NCI-H345 treated with DMSO at 0.1 percent for 48 hours (cell line): ENCODE measurements around the gene ITGB2.
"Not testable (repeated sequence)": the region's sequence is repeated elsewhere in the genome, so short reads cannot be mapped to it uniquely, and the experiment has no call there.

ENCODE experiments used
- DNase-seq: peaks from one replicate; lab custom pipeline; 2025; ENCODE audit not compliant: unreplicated experiment; lab: John Stamatoyannopoulos, UW

Gene ITGB2

DNA sequence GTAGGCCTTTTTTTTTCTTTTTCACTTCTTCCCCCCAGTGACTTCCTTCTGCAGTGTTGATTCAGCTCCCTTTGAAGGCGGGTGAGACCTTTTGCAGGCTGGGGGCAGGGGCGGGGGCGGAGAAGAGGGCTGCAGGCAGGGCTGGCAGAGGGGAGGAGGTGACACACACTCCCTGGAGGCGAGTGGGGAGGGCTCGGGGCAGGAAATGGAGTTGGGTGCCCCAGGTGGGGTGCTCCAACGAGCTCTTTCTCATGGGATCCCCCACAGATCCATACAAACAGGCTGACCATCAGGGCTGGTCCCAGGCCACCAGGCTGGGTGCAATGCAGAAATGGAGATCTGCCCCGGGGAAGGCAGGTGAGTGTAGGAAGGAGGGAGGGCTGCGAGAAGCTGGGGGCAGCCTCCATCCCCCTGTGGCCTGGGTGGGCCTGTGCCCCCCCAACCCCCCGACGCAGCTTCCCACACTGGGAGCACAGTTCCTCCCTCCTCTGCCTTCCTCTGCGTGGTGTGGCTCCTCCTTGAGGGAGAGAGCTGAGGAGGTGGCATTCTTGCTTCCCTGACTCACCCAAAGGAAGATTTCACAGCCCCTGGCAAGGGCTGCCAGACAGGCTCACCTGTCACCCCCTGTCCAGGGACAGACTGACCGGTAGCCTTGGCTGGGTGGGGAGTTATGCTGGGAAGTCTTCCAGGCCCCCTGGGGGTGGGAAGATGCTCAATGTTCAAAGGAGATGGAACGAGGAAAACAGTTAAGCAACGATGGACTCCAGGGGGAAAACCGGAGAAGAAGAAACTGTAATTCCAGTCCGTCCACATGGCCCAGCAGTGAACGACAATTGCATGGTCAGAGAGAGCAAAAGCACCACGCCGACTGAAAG, 7.1 kb upstream of the ITGB2 start:
- DNase-seq: no peak

DNA sequence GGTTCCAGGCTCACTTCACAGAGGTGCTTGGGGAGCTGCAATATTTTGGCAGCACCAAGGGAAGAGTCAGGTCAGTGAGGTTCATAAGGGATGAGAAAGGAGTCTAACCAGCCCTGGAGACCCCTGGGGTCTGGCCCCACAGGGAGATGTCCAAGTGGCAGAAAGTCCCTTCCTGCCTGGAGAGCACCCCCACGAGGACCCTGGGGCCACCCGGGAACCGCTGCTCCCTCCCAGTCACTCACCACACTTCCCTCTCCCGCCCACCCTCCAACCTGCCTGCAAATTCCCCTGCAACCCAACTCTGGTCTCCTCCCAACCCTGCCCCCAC, 6.5 kb upstream of the ITGB2 start:
- no peak for DNase-seq

- DNase-seq: no peak
Observed at GRCh38 chr21:44926331-44927101, 5.8 kb upstream of the ITGB2 start.

DNA sequence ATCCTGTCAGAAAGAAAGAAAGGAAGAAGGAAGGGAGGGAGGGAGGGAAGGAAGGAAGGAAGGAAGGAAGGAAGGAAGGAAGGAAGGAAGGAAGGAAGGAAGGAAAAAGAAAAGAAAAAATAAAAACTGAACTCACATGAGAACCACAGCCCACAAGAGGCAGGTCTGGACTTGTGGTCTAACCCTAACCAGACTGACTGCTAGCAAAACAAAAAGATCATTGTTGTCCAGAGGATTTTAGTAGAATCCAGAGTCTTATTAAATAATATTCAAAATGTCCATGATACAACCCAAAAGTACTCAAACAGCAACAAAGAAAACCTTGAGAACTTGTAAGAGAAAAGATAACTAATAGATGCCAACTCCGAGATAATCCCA, 4.7 kb upstream of the ITGB2 start:
- no peak for DNase-seq

DNA sequence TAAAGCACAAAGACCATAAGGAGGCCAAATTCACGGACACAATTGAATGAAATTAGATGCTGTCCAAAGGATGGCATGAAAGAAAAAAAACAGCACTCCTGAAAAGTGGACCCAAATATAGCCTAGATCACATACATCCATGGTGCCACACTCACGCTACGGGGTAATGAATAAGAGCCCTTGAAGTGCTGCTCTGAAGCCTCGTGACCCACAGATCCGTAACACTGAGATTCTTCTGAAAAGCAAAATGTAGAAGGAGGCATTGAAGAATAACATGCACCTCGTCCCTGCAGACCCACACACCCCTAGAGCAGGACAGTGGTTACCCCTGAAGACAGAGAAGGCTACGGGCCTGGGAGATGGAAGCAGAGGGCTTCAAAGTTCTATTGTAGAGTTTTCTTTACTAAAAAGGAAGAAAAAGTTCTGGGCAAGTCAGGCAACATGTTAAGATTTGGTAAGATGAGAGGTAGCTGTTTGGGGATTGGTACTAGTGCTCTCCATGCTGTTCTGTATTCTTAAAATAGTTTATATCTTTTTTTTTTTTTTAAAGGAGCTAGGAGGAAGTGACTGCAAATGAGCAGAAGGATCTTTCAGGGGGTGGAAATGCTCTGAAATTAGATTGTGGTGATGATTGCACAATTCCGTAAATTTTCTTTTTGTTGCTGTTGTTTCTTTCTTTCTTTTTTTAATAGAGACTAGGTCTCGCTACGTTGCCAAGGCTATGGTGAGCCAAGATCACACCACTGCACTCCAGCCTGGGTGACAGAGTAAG, 4.1 kb upstream of the ITGB2 start:
- no peak for DNase-seq

DNA sequence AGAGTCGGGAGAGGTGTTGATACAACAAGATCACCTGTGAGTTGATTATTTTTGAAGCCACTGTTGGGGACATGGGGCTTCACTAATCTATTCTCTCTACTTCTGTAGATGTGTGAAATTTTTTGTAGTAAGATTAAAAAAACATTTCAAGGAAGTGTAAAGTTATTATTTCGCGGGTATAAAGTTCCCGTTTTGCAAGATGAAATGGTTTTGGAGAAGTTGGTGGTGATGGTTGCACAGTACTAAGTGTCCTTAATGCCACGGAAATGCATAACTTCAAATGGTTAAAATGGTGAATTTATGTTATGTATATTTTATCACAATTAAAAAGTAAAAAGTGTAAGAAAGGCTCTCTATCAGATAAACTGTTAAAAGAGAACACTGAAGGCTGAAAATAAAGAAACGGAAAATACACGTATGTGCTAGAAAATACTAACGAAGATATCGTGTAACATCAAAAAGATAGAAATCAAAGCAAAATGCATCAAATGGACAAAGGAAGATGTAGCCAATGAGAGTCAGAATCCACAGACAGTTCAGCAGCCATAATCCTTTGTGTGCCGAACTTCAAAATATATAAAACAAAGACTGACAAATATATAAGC, 2.9 kb upstream of the ITGB2 start:
- no peak for DNase-seq

- DNase-seq: no peak
Observed at GRCh38 chr21:44921928-44922327, 1.2 kb upstream of the ITGB2 start.

DNA sequence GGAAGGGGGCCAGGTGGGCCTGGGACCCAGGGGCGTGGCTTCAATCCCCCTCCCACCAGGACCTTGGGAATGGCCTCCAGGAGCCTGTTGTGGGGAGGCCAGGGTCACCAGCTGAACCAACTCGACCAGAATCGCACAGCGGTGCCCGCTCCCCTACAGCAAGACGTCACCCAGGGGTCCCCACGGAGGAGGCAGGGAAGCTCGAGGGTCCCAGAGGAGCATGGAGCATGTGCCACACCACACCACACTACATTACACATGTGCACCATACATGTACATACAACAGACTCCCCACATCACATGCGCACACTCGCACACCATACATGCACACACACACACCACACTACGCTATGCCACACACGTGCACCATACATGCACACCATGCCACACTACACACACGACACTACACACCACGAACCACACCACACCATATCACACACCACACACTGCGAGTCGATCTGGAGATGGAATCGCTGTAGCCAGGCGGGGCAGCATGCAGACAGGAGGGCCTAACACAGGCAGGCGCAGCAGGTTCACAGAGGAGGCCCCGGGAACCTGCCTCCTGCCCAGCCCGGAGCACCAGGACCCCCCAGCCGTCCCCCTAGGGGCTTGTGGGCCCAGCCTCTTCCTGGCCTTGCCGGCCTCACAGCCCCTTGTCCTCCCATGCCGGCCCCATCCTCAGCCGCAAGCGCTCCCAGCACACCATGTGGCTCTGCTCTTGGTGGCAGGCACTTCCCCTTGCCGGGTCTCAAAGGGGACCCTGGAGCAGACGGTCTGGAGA, 596 bp downstream of the ITGB2 start:
- DNase-seq: no peak

DNA sequence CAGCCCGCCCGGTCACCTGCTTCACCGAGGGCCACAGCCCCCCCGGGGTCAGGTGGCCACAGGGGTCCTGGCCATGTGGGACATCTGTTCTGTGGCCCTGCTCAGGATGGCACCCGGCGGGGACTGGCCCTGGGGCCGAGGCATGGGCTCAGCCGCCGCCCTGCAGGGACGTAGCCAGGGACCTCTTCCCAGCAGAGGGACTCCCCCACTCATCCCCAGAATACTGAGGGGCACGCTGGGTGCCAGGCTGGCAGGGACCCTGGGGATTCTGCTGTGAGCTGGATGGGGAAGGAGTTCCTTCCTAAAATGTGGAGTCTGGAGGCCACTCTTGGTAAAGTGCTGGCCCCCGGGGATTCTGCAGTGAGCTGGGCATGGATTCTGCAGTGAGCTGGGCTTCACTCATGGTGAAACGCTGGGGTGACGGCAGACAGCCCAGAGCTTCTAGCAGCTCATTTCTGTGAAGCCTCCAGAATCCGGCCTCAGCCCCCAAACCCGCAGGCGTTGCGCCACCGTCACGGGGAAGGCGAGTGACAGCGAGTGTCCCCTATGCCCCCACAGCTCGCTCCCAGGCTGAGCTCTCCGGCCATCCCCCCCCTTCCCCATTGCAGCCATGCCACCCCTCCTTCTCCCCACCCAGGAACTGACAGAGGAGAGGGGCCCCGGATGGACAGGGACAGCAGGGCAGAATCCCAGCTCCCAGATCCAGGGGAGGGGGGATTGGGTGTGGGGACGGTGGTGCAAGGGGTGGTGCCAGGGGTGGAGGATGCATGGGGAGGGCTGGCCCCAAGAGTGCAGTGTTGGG, 1.4 kb downstream of the ITGB2 start:
- no peak for DNase-seq

DNA sequence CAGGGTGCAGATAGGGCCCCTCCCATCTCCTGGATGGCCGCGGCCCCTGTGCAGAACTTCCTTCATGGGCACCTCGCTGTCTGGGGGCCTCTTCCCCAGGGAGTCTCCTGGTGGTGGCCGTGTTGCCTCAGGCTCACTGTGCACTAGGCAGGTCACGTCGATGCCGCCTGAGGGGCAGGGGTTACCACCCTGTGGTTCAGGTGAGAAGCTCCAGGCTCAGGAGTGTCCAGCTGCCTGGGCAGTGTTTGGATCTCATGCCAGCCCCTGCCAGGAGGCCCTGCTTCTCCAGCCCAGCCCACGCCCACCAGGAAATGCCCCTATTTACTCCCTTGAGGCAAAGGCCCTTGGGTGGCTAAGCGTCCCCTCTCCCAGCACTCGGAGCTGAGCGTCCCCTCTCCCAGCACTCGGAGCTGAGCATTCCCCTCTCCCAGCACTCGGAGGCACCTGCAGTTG, 2.1 kb downstream of the ITGB2 start:
- no peak for DNase-seq

GRCh38 chr21:44918107-44918470, 2.6 kb downstream of the ITGB2 start:
- no peak for DNase-seq

- DNase-seq: no peak
Observed at GRCh38 chr21:44917446-44918106, 3.1 kb downstream of the ITGB2 start.

GRCh38 chr21:44916965-44917364, 3.7 kb downstream of the ITGB2 start:
- no peak for DNase-seq

GRCh38 chr21:44914176-44914874, 6.4 kb downstream of the ITGB2 start:
- DNase-seq: no peak

DNA sequence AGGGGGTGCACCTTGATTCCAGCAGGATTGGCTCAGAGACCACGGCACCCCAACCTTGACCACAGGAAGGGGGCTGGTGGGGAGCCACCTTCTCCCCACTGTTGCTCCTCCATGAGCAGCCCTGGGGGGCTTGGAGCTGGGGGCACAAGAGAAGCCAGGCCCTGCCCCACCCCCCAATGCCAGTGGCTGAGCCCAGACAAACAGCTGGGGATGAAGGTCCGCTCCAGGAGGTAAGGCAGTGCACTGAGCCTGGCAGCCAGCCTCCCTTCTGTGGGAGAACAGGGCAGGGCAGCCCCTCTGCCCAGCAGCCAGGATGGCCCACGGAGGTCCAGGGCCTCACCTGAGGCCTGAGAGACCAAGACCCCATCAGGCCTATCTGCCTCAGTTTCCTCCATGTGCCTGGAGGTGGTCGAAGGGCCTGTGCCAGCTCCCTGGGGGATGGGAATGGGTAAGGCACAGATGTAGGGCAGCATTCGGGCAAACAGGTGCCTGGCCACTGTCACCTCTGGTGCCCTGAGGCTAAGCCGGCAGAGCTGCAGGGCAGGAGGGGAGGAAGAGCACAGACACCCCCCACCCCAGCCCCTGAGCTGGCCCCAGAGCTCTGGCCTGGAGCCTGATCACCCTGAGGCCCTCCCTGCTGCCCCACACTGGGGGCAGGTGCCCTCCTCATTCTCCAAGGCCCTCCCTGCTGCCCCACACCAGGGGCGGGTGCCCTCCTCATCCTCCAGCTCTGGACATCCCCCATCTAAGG, 7.1 kb downstream of the ITGB2 start:
- no peak for DNase-seq

DNA sequence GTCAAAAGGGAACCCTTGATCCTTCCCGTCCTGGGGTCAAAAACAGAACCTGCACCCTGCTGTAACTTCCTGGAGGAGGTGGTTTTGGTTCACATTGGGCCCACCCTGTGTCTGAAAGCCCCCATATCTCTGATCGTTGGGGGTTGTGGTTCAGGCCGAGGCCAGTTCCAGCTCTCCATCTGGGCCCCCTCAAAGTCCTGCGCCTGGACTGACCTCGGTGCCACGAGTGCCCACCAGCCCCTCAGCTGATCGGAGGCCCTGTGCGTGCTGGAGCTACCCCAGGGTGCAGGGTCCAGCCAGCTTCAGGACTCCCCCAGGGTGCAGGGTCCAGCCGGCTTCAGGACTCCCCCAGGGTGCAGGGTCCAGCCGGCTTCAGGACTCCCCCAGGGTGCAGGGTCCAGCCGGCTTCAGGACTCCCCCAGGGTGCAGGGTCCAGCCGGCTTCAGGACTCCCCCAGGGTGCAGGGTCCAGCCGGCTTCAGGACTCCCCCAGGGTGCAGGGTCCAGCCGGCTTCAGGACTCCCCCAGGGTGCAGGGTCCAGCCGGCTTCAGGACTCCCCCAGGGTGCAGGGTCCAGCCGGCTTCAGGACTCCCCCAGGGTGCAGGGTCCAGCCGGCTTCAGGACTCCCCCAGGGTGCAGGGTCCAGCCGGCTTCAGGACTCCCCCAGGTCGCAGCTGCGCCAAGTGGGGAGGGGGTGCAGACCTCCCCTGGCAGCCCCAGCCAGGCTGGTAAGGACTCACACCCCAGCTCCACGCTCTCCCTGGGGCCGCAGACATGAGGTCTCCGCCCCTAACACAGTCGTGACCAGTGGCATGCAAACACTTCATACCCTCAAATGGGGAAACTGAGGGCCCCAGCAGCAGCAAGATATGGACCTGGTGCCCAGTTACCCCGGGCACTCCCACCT, 7.9 kb downstream of the ITGB2 start:
- DNase-seq: not testable (repeated sequence)

DNA sequence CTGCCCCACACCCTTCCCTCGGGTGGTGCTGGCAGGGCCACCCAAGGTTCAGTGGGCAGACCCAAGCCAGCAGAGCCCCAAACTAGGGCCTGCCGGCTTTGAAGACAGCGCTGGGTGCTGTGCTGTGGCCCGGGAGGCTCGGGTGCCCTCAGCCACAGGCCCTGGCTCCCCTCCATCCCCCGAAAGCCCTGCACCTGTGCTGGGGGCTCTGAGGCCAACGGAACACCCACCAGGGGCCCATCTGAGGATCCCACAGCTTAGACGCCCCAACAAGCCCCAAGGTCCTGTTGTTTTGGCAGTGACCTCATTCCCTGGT, 8.6 kb downstream of the ITGB2 start:
- no peak for DNase-seq
